ENCODE data around the gene SOAT2. TPM values are rescaled to one million over a fixed set of nuclear protein-coding genes. Genes with fewer than 3 reads are reported as not detected.
A peak's percentile ranks its signal among the peaks of the same experiment; 100 is the strongest.

SOAT2 gene
- total and polyA plus RNA-seq, 5 donors = 0.07 to 0.18 (median 0.17) TPM; not detected in 2

DNA sequence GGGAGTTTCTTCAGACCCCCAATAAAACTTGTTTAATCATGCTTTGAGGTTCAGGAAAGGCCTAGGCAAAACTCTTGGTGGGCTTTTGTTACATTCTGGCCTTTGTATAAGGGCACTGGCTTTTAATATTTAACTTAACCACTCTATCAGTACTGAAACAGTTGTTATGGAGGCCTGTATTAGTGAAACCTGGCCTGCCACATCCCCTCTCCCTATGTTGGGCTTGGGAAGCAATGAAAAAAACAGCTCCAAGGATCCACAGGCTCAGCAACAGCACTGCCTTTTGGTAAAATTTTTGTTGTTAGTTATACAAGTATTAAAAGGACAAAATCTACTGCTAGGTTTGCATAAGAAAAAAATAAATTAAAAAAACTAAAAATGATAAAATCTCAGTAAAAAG, 10.7 kb downstream of the SOAT2 start:
- no peak overlapping the region for H3K4me3 ChIP-seq (ENCODE audit: low read length)
- no peaks in the 10 kb centered on the region for H3K27me3 ChIP-seq (ENCODE audit: control insufficient read depth, insufficient read depth)
- no peaks in the 10 kb centered on the region for H3K4me1 ChIP-seq (ENCODE audit: control insufficient read depth, insufficient read depth, low read length)
- ATAC-seq (no peak), DNase-seq (no peak)
- intact Hi-C loops (cut with DNase I) = no loop called here
- H3K27ac ChIP-seq (ENCODE audit: low read length) = no peak overlapping the region
- no peaks in the 10 kb centered on the region for H3K9me3 ChIP-seq (ENCODE audit: control insufficient read depth, low read length)

DNA sequence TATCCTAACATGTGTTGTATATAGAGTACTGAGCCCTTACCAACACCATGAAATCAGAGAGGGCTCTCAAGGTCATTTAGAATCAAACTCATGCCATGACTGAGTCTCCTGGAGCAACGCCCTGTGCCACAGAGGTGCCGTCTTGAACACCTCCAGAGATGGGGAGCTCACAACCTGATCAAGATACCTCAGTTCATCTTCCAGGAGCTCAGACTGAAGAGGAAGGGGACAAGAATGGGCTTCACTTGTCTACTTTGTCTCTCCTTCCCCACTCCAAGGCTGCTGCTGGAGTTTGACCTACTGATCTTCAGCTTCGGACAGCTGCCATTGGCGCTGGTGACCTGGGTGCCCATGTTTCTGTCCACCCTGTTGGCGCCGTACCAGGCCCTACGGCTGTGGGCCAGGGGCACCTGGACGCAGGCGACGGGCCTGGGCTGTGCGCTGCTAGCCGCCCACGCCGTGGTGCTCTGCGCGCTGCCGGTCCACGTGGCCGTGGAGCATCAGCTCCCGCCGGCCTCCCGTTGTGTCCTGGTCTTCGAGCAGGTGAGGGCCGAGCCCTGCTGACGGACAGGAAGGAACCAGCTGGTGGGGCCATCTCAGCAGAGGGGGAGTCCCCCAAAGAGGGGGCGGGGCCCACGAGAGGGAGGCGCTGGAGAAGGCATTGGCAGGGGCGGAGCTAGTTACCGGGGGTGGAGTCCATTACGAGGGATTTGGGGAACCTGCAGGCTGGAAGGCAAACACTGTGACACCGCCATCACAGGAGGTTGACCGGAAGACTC, 12.0 kb downstream of the SOAT2 start:
- Histone ChIP-seq H3K4me3 (ENCODE audit: low read length) (no peak overlapping the region), H3K27ac (ENCODE audit: low read length) (no peak overlapping the region), H3K9me3 (ENCODE audit: control insufficient read depth, low read length) (no peaks in the 10 kb centered on the region), H3K4me1 (ENCODE audit: control insufficient read depth, insufficient read depth, low read length) (no peaks in the 10 kb centered on the region), H3K27me3 (ENCODE audit: control insufficient read depth, insufficient read depth) (no peaks in the 10 kb centered on the region)
- intact Hi-C loops (cut with DNase I) = no loop called here
- WGBS = 85% methylated on average over 33 of the region's 33 CpGs
- peak in 1 of 3 donors; percentile 52 for DNase-seq
- ATAC-seq = peak; percentile 31 to 38

DNA sequence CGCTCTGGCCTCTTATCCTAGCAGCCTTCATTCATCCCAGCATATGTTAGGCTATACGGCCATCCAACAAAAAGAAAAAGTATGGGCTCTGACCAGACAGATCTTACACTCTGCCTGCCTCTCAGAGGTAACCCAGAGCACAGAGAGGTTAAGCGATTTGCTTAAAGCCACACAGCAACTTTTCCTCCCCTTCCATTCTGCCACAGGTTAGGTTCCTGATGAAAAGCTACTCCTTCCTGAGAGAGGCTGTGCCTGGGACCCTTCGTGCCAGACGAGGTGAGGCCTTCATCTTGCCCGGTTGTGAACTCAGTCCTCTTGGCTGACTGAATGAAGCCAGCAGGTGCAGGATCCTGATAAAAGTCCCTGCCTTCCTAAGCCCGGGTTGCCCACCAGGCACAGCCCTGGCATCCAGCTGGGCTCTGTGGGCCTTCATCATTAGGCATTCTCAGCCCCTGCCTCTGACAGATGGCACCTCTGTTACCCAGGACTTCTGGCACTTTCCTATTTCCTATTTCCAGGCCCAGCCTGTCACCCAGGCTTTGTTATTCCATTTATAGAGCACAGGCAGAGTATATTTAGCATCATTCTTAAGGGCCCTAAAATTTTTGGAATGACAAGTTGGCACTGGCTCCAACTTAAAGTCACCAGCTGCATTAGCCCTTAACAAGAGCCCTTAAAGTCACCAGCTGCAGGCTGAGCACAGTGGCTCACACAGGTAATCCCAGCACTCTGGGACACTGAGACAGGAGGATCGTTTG, 12.8 kb downstream of the SOAT2 start:
- Histone ChIP-seq H3K27ac (ENCODE audit: low read length) (peak overlapping the region; percentile 54), H3K4me1 (ENCODE audit: control insufficient read depth, insufficient read depth, low read length) (no peaks in the 10 kb centered on the region), H3K9me3 (ENCODE audit: control insufficient read depth, low read length) (no peaks in the 10 kb centered on the region), H3K4me3 (ENCODE audit: low read length) (no peak overlapping the region), H3K27me3 (ENCODE audit: control insufficient read depth, insufficient read depth) (no peaks in the 10 kb centered on the region)
- no peak for DNase-seq
- 72% methylated on average over 8 of the region's 8 CpGs for WGBS
- peak; percentile 65 to 74 for ATAC-seq
- intact Hi-C loops (cut with DNase I) = no loop called here

DNA sequence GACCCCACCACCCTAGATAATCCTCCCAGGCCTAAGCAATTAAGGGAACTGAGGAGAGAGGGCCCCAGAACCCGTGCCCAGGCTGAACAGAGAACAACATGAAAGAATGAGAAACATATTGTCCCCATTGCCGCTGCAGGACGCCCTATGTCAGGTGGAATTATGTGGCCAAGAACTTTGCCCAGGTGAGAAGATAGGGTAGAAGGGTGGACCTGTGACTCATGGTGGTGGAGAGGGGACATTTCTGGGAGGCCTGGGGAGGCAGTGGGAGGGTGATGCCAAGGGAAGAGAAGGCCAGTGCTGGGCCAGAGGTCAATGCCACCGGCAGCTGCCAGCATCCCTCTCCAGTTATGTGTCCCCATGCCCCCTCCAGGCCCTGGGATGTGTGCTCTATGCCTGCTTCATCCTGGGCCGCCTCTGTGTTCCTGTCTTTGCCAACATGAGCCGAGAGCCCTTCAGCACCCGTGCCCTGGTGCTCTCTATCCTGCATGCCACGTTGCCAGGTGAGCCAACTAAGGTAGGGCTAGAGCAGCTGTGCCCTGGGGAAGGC, 15.5 kb downstream of the SOAT2 start:
- Histone ChIP-seq H3K27ac (ENCODE audit: low read length) (no peak overlapping the region), H3K4me3 (ENCODE audit: low read length) (no peak overlapping the region), H3K4me1 (ENCODE audit: control insufficient read depth, insufficient read depth, low read length) (no peaks in the 10 kb centered on the region), H3K27me3 (ENCODE audit: control insufficient read depth, insufficient read depth) (no peaks in the 10 kb centered on the region), H3K9me3 (ENCODE audit: control insufficient read depth, low read length) (no peaks in the 10 kb centered on the region)
- WGBS = 91% methylated on average over 8 of the region's 8 CpGs
- ATAC-seq (no peak), DNase-seq (no peak)
- intact Hi-C loops (cut with DNase I) = no loop called here

DNA sequence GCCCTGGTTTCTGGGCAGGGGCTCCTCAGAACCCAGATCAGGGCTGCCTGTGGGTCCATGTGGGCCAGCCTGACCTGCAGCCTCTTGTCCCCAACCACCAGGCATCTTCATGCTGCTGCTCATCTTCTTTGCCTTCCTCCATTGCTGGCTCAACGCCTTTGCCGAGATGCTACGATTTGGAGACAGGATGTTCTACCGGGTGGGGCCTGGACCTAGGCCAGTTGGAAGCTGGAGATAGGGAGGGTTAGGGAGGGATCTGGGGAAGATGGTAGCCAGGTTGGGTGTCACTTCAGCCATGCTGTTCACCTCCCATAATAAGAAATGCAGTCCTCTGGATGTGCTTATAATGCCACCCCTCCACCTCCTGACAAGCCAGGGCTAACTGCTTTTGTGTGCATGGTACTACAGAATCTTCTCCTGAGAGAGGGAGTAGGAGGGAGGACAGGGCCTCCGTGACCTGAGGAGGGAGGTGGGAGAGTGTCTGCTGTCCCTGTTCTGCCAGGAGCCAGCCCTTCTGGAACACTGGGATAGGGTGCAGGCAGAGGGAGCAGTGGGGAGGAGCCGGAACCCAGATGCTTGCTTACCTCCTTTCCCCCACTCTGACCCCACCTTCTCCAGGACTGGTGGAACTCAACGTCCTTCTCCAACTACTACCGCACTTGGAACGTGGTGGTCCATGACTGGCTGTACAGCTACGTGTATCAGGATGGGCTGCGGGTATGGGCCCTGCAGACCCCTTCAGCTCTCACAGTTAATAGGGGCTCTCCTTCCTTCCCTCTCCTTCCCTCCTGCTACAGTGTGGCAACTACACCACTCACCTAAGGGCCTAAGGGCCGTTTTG, 17.6 kb downstream of the SOAT2 start:
- DNase-seq = no peak

DNA sequence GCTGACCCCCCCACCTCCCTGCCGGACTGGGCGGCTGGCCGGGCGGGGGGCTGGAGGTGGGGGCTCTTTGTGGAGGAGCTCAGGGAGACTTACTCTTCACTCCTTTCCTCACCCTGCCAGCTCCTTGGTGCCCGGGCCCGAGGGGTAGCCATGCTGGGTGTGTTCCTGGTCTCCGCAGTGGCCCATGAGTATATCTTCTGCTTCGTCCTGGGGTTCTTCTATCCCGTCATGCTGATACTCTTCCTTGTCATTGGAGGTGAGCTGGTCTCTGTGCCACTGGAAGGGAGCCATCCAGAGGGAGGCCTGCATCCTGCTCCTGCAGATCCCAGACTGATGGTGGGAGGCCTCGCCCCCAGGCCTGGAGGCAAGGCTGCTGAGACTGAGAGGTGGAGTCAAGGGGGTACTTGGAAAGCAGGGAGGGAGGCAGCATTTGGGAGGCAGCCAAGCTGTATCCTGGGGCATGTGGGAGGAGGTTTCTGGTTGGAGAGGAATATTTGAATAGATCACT, 19.7 kb downstream of the SOAT2 start:
- WGBS = 92% methylated on average over 10 of the region's 10 CpGs
- no peaks in the 10 kb centered on the region for H3K4me1 ChIP-seq (ENCODE audit: control insufficient read depth, insufficient read depth, low read length)
- intact Hi-C loops (cut with DNase I) = no loop called here
- no peak for ATAC-seq
- no peak overlapping the region for H3K27ac ChIP-seq (ENCODE audit: low read length)
- no peak for DNase-seq
- no peak overlapping the region for H3K4me3 ChIP-seq (ENCODE audit: low read length)
- no peaks in the 10 kb centered on the region for H3K9me3 ChIP-seq (ENCODE audit: control insufficient read depth, low read length)
- H3K27me3 ChIP-seq (ENCODE audit: control insufficient read depth, insufficient read depth) = no peaks in the 10 kb centered on the region

More for the DNA sequence above, 17.6 kb downstream of the SOAT2 start:
- Histone ChIP-seq H3K27ac (ENCODE audit: low read length) (no peak overlapping the region), H3K27me3 (ENCODE audit: control insufficient read depth, insufficient read depth) (no peaks in the 10 kb centered on the region), H3K9me3 (ENCODE audit: control insufficient read depth, low read length) (no peaks in the 10 kb centered on the region), H3K4me3 (ENCODE audit: low read length) (no peak overlapping the region), H3K4me1 (ENCODE audit: control insufficient read depth, insufficient read depth, low read length) (no peaks in the 10 kb centered on the region)
- 75% methylated on average over 12 of the region's 12 CpGs for WGBS
- no peak for ATAC-seq
- intact Hi-C loops (cut with DNase I) = no loop called here

DNA sequence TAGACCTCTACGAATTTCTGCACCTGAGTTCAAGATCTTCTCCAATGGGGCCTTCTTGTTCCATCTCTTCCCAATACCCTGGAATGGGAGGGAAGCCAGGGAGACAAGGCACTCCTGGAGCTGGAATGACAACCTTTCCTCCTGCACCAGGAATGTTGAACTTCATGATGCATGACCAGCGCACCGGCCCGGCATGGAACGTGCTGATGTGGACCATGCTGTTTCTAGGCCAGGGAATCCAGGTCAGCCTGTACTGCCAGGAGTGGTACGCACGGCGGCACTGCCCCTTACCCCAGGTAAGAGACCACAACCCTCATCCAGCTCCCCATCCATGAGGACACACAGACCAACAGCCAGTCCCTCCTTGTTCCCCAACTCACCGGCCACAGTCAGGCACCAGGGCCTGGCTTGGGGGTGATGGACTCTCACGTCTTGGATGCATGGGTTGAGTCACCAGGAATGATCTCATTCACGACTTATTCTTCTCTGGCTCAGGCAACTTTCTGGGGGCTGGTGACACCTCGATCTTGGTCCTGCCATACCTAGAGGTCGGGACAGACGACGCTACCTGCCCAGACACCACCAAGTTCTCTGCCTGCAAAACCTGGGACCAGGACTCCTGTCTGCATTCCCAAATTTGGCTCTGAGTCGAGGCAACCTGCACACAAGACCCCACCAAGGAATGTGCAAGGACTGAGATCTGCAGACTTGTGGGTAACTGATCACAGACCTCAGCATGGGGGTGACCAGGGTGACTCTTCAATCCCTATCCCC, 20.5 kb downstream of the SOAT2 start:
- ATAC-seq = peak in 1 of 2 donors; percentile 15
- H3K27ac ChIP-seq (ENCODE audit: low read length) = no peak overlapping the region
- H3K4me3 ChIP-seq (ENCODE audit: low read length) = no peak overlapping the region
- no peaks in the 10 kb centered on the region for H3K4me1 ChIP-seq (ENCODE audit: control insufficient read depth, insufficient read depth, low read length)
- DNase-seq = no peak
- H3K27me3 ChIP-seq (ENCODE audit: control insufficient read depth, insufficient read depth) = no peaks in the 10 kb centered on the region
- no peaks in the 10 kb centered on the region for H3K9me3 ChIP-seq (ENCODE audit: control insufficient read depth, low read length)
- intact Hi-C loops (cut with DNase I) = no loop called here
- 91% methylated on average over 16 of the region's 16 CpGs for WGBS

DNA sequence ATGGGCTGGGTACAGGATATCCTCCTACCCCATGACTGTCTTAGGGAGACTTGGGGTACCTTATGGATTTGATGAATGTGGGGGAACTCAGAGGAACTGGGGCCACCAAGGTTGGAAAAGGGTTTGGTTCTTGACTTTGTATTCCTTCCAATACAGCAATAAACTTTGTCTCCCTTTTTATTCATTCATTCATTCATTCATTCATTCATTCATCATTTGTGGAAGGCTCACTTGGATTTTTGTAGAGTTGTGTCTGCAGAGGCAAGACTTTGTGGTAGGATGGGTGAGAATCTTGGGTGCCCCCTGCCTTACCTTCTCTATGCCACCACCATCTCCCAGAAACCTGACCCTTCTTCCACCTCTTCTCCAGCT, 21.1 kb downstream of the SOAT2 start:
- H3K27ac ChIP-seq (ENCODE audit: low read length) = no peak overlapping the region
- intact Hi-C loops (cut with DNase I) = no loop called here
- DNase-seq (no peak), ATAC-seq (no peak)
- H3K4me3 ChIP-seq (ENCODE audit: low read length) = no peak overlapping the region
- H3K9me3 ChIP-seq (ENCODE audit: control insufficient read depth, low read length) = no peaks in the 10 kb centered on the region
- no peaks in the 10 kb centered on the region for H3K4me1 ChIP-seq (ENCODE audit: control insufficient read depth, insufficient read depth, low read length)
- no peaks in the 10 kb centered on the region for H3K27me3 ChIP-seq (ENCODE audit: control insufficient read depth, insufficient read depth)

DNA sequence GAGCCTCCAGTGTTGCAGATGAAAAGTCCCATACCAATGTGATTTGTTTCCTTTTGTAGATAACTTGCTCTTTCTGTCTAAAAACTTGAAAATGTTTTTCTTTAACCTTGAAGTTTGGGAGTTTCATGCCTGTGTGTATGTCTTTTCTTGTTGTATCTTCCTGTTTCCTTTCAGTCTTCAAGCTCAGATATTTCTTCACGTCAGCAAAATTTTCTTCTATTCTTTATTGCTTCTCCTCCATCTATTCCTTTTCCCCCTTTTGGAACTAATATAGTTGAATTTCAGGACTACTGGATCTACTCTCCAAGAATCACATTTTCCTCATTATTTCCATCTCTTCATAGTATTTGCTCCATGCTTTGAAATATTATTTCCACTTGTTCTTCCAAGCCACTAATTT, 23.9 kb downstream of the SOAT2 start:
- ATAC-seq = no peak
- Histone ChIP-seq H3K4me3 (ENCODE audit: low read length) (no peak overlapping the region), H3K4me1 (ENCODE audit: control insufficient read depth, insufficient read depth, low read length) (no peaks in the 10 kb centered on the region), H3K27me3 (ENCODE audit: control insufficient read depth, insufficient read depth) (no peaks in the 10 kb centered on the region), H3K9me3 (ENCODE audit: control insufficient read depth, low read length) (no peaks in the 10 kb centered on the region), H3K27ac (ENCODE audit: low read length) (no peak overlapping the region)
- DNase-seq = no peak
- 75% methylated on average over 1 of the region's 1 CpG for WGBS
- intact Hi-C loops (cut with DNase I) = no loop called here

DNA sequence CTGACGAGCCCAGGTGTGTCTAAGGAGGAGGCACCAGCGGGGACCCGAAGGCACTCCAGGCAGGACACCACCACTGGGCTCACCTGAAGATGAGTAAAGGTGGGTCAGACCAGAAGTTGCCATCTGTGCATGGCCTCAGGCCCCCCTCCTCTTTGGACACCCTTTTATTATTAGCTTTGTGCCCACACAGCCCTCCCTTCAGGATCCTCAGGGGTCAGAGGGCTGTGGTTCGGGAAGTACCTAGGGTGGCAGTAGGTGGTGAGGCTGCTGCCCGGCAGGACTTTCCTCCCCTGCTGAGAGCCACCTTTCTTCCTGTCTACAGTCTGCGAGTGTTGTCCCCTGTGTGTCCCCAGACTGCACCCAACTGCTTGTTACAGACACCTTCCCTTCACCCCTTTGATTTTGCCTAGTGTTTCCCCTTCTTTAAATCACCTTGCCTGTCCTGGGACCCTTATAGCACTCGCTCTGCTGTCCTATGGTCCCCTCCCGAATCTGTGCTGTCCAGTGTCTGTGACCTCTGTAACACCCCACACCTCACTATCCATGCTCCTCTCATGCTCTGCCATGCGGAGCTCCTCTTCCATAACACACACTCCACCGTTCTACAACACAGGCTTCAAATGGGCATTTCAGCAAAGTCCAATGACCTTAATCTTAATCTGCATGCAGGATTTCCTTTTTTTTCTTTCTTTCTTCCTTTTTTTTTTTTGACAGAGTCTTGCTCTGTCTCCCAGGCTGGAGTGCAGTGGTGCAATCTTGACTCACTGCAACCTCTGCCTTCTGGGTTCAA, 25.7 kb downstream of the SOAT2 start:
- Histone ChIP-seq H3K27ac (ENCODE audit: low read length) (no peak overlapping the region), H3K9me3 (ENCODE audit: control insufficient read depth, low read length) (no peaks in the 10 kb centered on the region), H3K4me1 (ENCODE audit: control insufficient read depth, insufficient read depth, low read length) (no peaks in the 10 kb centered on the region), H3K4me3 (ENCODE audit: low read length) (no peak overlapping the region), H3K27me3 (ENCODE audit: control insufficient read depth, insufficient read depth) (no peaks in the 10 kb centered on the region)
- no peak for DNase-seq
- intact Hi-C loops (cut with DNase I) = no loop called here
- 79% methylated on average over 10 of the region's 10 CpGs for WGBS
- no peak for ATAC-seq

All from right cardiac atrium (tissue), 5 donors.